GM23338 (cell line): ENCODE measurements around the gene RASL11A. TPM values are rescaled to one million over a fixed set of nuclear protein-coding genes. Genes with fewer than 3 reads are reported as not detected.

Experiments used
- ATAC-seq: fragments of 200-7000 bp; cut with Tn5 transposase; 3 replicates; pipeline ENCODE4 v1.9.1; 2020
- DNase-seq: peaks from one replicate; pipeline ENCODE4 v3.0.0-alpha.2; 2015; ENCODE audit warnings: low spot score
- H2AFZ ChIP-seq: fragments of 200-600 bp; sonication (generic); 2 replicates; pipeline ENCODE4 v1.8.0; 2016; ENCODE audit warnings: antibody characterized with exemption, mild to moderate bottlenecking, moderate library complexity
- H3F3A ChIP-seq: fragments of 200-600 bp; sonication (generic); replicated peaks from 2 replicates; pipeline ENCODE4 v1.8.0; 2017; ENCODE audit warnings: antibody characterized with exemption, mixed run types, low read depth
- H3K27ac ChIP-seq: fragments of 200-600 bp; sonication (generic); 2 replicates; pipeline ENCODE4 v1.6.1; 2016; ENCODE audit warnings: low read depth
- H3K27me3 ChIP-seq: fragments of 200-600 bp; sonication (generic); 2 replicates; pipeline ENCODE4 v1.8.0; 2016; ENCODE audit warnings: mild to moderate bottlenecking, mixed run types, moderate library complexity; ENCODE audit not compliant: insufficient read depth
- H3K36me3 ChIP-seq: fragments of 200-600 bp; sonication (generic); 2 replicates; pipeline ENCODE4 v1.8.0; 2016; ENCODE audit warnings: mild to moderate bottlenecking; ENCODE audit not compliant: insufficient read depth
- H3K4me1 ChIP-seq: fragments of 200-600 bp; sonication (generic); 2 replicates; pipeline ENCODE4 v1.8.0; 2016; ENCODE audit warnings: mild to moderate bottlenecking, moderate library complexity; ENCODE audit not compliant: insufficient read depth
- H3K4me2 ChIP-seq: fragments of 200-600 bp; sonication (generic); 2 replicates; pipeline ENCODE4 v1.7.1; 2017; ENCODE audit warnings: mixed run types
- H3K4me3 ChIP-seq: fragments of 200-600 bp; sonication (generic); 2 replicates; pipeline ENCODE4 v1.6.1; 2016; ENCODE audit warnings: mixed run types
- H3K79me2 ChIP-seq: fragments of 200-600 bp; sonication (generic); replicated peaks from 2 replicates; pipeline ENCODE4 v1.8.0; 2017; ENCODE audit warnings: mild to moderate bottlenecking; ENCODE audit not compliant: insufficient read depth
- H3K9me2 ChIP-seq: fragments of 200-600 bp; sonication (generic); 2 replicates; pipeline ENCODE4 v1.8.0; 2017; ENCODE audit not compliant: insufficient read depth
- H4K20me1 ChIP-seq: fragments of 200-600 bp; sonication (generic); replicated peaks from 2 replicates; pipeline ENCODE4 v1.8.0; 2017; ENCODE audit warnings: mild to moderate bottlenecking; ENCODE audit not compliant: insufficient read depth
- H3K27ac Mint-ChIP-seq: 2 replicates; pipeline ENCODE4 v1.8.0; 2020; ENCODE audit warnings: inconsistent platforms, mild to moderate bottlenecking, moderate library complexity, mixed read lengths
- H3K27me3 Mint-ChIP-seq: 3 replicates; pipeline ENCODE4 v1.8.0; 2022; ENCODE audit warnings: low read depth, mild to moderate bottlenecking, moderate library complexity, mixed read lengths, inconsistent platforms; ENCODE audit not compliant: insufficient read depth, poor library complexity
- H3K36me3 Mint-ChIP-seq: 3 replicates; pipeline ENCODE4 v1.8.0; 2021; ENCODE audit warnings: low read depth, mild to moderate bottlenecking, inconsistent platforms, moderate library complexity, mixed read lengths
- H3K4me1 Mint-ChIP-seq: 3 replicates; pipeline ENCODE4 v1.8.0; 2020; ENCODE audit warnings: mild to moderate bottlenecking, inconsistent platforms, mixed read lengths
- H3K4me3 Mint-ChIP-seq: 3 replicates; pipeline ENCODE4 v1.8.0; 2021; ENCODE audit warnings: moderate library complexity, mild to moderate bottlenecking, inconsistent platforms, mixed read lengths
- H3K9me3 Mint-ChIP-seq: 3 replicates; pipeline ENCODE4 v1.8.0; 2020; ENCODE audit warnings: moderate library complexity, mild to moderate bottlenecking, inconsistent platforms, mixed read lengths
- CREB1 ChIP-seq: fragments of 250-450 bp; sonication (Bioruptor Pico); IDR thresholded peaks from 2 replicates; pipeline ENCODE4 v1.5.0; 2020; ENCODE audit warnings: low read depth, mild to moderate bottlenecking, moderate library complexity
- ETS1 ChIP-seq: IDR thresholded peaks from 2 replicates; pipeline ENCODE4 v1.6.1; 2016; ENCODE audit warnings: antibody characterized with exemption
- EZH2 ChIP-seq: fragments of 200-600 bp; sonication (generic); IDR thresholded peaks from one replicate; pipeline ENCODE4 v1.8.0; 2017; ENCODE audit warnings: antibody characterized with exemption, mild to moderate bottlenecking, low read depth; ENCODE audit not compliant: unreplicated experiment
- EZH2phosphoT487 ChIP-seq: fragments of 200-600 bp; sonication (generic); IDR thresholded peaks from one replicate; pipeline ENCODE4 v1.8.1; 2018; ENCODE audit warnings: antibody characterized with exemption; ENCODE audit not compliant: unreplicated experiment
- JUNB ChIP-seq: IDR thresholded peaks from one replicate; pipeline ENCODE4 v1.6.1; 2016; ENCODE audit warnings: antibody characterized with exemption; ENCODE audit not compliant: unreplicated experiment
- NANOG ChIP-seq: IDR thresholded peaks from 2 replicates; pipeline ENCODE4 v1.6.1; 2016; ENCODE audit warnings: antibody characterized with exemption, borderline replicate concordance
- POLR2AphosphoS5 ChIP-seq: IDR thresholded peaks from 2 replicates; pipeline ENCODE4 v1.6.1; 2016; ENCODE audit warnings: antibody characterized with exemption, low read depth
- REST ChIP-seq: IDR thresholded peaks from one replicate; pipeline ENCODE4 v1.6.1; 2018; ENCODE audit warnings: antibody characterized with exemption; ENCODE audit not compliant: unreplicated experiment
- STAT1 ChIP-seq: IDR thresholded peaks from one replicate; pipeline ENCODE4 v1.6.1; 2016; ENCODE audit warnings: antibody characterized with exemption; ENCODE audit not compliant: unreplicated experiment
- ZNF114 ChIP-seq: fragments of 250-450 bp; sonication (Bioruptor Pico); IDR thresholded peaks from 2 replicates; pipeline ENCODE4 v1.5.0; 2020; ENCODE audit warnings: mild to moderate bottlenecking, moderate library complexity
- ZNF331 ChIP-seq: fragments of 250-450 bp; sonication (Bioruptor Pico); IDR thresholded peaks from 2 replicates; pipeline ENCODE4 v1.5.0; 2020; ENCODE audit warnings: low read depth, mild to moderate bottlenecking, moderate library complexity
- ZNF462 ChIP-seq: fragments of 250-450 bp; sonication (Bioruptor Pico); IDR thresholded peaks from 2 replicates; pipeline ENCODE4 v1.5.0; 2020; ENCODE audit warnings: mild to moderate bottlenecking, moderate library complexity
- polyA plus RNA-seq: library from polyadenylated mRNA; unstranded; fragments of >200 nt; fragmentation: Nextera tagmentation; extraction: Ambion mirVana; gene quantifications from 2 replicates; pipeline ENCODE4 v1.2.1, GENCODE V29; 2016
- total RNA-seq: library from RNA; depleted of rRNA; stranded (reverse); fragments of >200 nt; shearing (Covaris generic); gene quantifications from 2 replicates; pipeline ENCODE4 v1.2.3, GENCODE V29; 2014

RASL11A gene
- total and polyA plus RNA-seq, 2 experiments from 2014 or later: 1.9 to 3.3 TPM

GRCh38 chr13:27280841-27281240 lies 10.2 kb downstream of the RASL11A start:
- no peak overlapping the region for H3K27ac ChIP-seq
- no peaks in the 10 kb centered on the region for H4K20me1 ChIP-seq
- Mint-ChIP-seq H3K36me3 (no peaks in the 10 kb centered on the region), H3K27ac (no peak overlapping the region), H3K4me3 (no peak overlapping the region), H3K4me1 (peaks cover 13% of the 10 kb centered on the region), H3K27me3 (peaks cover 6% of the 10 kb centered on the region), H3K9me3 (no peaks in the 10 kb centered on the region)
- no peak overlapping the region for H3K4me3 ChIP-seq
- H3K9me2 ChIP-seq: no peaks in the 10 kb centered on the region
- H2AFZ ChIP-seq: no peak overlapping the region
- no peaks in the 10 kb centered on the region for H3F3A ChIP-seq
- no peaks in the 10 kb centered on the region for H3K27me3 ChIP-seq
- no peak overlapping the region for H3K4me2 ChIP-seq
- DNase-seq (no peak), ATAC-seq (no peak)
- H3K4me1 ChIP-seq: no peaks in the 10 kb centered on the region; the same call in 1 of the 2 replicates
- H3K79me2 ChIP-seq: no peaks in the 10 kb centered on the region
- H3K36me3 ChIP-seq: no peaks in the 10 kb centered on the region
- TF ChIP-seq EZH2 (no peak), CREB1 (CRISPR knock-in tag) (no peak)

- Mint-ChIP-seq H3K27ac (no peak overlapping the region), H3K27me3 (peaks cover 6% of the 10 kb centered on the region), H3K36me3 (no peaks in the 10 kb centered on the region), H3K4me1 (peaks cover 13% of the 10 kb centered on the region), H3K9me3 (no peaks in the 10 kb centered on the region), H3K4me3 (no peak overlapping the region)
- no peak overlapping the region for H2AFZ ChIP-seq
- DNase-seq: no peak
- no peak for ATAC-seq
- H3K79me2 ChIP-seq: no peaks in the 10 kb centered on the region
- no peaks in the 10 kb centered on the region for H3K9me2 ChIP-seq
- no peaks in the 10 kb centered on the region for H3K36me3 ChIP-seq
- H3K27ac ChIP-seq: no peak overlapping the region
- no peaks in the 10 kb centered on the region for H4K20me1 ChIP-seq
- no peak overlapping the region for H3K4me3 ChIP-seq
- no peaks in the 10 kb centered on the region; the same call in 1 of the 2 replicates for H3K4me1 ChIP-seq
- no peaks in the 10 kb centered on the region for H3K27me3 ChIP-seq
- no peak overlapping the region for H3K4me2 ChIP-seq
- no peaks in the 10 kb centered on the region for H3F3A ChIP-seq
- TF ChIP-seq ZNF462 (CRISPR knock-in tag): no peak
- TF ChIP-seq EZH2: no peak
- no peak for TF ChIP-seq CREB1 (CRISPR knock-in tag)
- TF ChIP-seq REST: no peak
- TF ChIP-seq POLR2AphosphoS5: no peak
- TF ChIP-seq NANOG: no peak
- no peak for TF ChIP-seq STAT1
- no peak for TF ChIP-seq ZNF331 (CRISPR knock-in tag)
- TF ChIP-seq ETS1: no peak
- no peak for TF ChIP-seq ZNF114 (CRISPR knock-in tag)
- TF ChIP-seq EZH2phosphoT487: no peak
- TF ChIP-seq JUNB: no peak
Observed at GRCh38 chr13:27281420-27281819, 10.8 kb downstream of the RASL11A start.
